Astrocyte of the hippocampus (primary cell): Measurements from ENCODE around the gene DNAJC1.
"Not testable (repeated sequence)": the region's sequence is repeated elsewhere in the genome, so short reads cannot be mapped to it uniquely, and the experiment has no call there.

ENCODE experiments used
- DNase-seq: peaks from one replicate; pipeline ENCODE4 v3.0.0; 2011; ENCODE audit warnings: low read depth, low spot score

The DNAJC1 gene

GRCh38 chr10:21907436-21907835 is 96.1 kb downstream of the DNAJC1 start:
- no peak for DNase-seq

DNA sequence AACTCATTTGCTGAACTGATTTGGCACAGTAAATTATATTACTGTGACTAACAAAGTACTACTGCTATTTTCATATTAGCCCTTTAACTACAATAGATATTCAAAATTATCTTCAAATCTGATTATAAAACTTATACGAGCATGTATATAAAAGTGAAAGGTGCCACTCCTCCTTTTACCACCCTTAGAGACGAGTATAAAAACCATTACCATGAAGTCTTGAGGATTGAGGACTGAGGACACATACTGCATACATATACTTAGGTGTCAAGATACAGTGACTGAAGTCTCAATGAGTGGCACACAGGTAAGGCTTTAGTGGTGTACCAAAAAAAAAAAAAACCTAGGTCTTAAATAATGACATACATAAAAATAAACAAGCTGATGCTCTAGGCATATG is 98.6 kb downstream of the DNAJC1 start:
- no peak for DNase-seq

GRCh38 chr10:21899736-21900135 is 103.8 kb downstream of the DNAJC1 start:
- no peak for DNase-seq

DNA sequence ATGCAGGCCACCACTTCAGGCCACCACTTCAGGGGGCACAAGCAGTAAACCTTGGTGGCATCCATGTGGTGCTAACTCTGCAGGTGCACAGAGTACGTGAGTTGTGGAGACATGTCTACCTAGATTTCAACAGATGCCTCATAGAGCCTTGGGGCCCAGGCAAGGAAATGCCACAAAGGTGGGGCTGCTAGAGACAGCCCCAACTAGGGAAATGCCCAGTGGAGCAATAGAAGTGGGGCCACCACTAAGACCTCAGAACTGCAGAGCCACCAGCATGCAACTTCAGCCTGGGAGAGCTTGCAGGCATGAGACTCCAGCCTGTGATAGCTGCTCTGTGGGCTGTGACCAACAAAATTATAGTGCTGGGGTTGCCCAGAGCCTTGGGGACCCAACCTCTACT is 107.6 kb downstream of the DNAJC1 start:
- DNase-seq = no peak

DNA sequence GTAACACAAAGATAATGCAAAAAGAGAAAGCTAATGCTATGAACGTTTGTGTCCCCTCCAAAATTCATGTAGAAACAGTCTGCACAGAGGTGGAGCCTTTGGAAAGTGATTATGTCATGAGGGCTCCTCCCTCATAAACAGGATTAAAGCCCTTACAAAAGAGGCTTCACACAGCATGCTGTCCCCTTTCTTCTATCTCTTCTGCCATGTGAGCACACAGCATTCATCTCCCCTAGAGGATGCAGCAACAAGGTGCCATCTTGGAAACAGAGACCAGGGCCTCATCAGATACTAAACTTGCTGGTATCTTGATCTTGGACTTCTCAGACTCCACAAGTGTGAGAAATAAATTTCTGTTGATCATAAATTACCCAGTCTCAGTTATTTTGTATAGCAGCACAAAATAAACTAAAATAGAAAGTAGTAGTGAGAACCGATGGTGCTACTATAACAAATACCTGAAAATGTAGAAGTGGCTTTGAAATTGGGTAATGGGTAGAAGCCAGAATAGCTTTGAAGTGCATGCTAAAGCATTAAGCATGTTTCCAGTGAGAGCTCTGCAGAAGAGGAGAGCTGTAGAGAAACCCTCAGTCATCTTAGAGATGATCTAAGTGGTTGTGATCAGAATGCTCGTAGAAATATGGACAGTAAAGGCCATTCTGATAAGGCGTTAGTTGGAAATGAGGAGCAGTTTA is 108.7 kb downstream of the DNAJC1 start:
- no peak for DNase-seq

DNA sequence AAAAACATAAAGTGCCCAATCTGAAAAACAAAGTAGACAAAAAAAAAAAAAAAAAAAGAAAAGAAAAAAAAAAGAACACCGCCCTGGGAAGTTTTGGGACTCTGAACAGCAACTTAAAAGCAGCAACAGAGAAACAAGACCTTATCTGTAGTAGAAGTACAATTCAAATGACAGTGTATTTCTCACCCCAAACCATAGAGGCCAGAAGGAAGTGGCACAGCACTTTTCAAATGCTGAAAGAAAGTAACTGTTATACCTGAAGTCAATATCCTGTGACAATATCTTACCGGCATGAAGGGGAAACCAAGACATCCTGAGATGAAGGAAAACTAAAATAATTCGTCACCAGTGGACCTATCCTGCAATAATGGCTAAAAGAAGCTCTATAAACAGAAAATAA is 112.1 kb downstream of the DNAJC1 start:
- DNase-seq = no peak

GRCh38 chr10:21889477-21890275 is 113.9 kb downstream of the DNAJC1 start:
- DNase-seq = no peak

DNA sequence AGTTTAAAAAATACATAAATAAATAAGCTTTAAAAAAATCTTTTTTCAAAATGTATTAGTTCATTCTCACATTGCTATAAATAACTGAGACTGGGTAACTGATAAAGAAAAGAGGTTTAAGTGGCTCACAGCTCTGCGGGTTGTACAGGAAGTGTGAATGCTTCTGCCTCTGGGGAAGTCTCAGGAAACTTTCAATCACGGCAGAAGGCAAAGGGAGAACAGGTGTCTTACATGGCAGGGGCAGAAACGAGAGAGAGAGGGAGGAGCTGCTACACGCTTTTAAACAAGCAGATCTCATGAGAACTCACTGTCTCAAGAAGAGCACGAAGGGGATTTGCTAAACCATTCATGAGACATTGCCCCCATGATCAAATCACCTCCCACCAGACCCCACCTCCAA is 114.6 kb downstream of the DNAJC1 start:
- no peak for DNase-seq

DNA sequence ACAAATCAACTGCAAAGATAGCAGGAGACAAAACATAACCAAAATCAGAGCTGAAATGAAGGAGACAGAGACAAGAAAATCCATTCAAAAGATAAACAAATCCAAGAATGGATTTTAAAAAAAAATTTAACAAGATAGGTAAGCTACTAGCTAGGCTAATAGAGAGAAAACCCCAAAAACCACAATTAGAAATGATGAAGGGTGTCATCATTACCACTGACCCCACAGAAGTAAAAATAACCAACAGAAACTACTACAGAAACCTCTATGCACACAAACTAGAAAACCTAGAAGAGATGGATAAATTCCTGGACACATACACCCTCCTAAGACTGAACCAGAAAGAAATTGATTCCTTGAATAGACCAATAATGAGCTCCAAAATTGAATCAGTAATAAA is 117.6 kb downstream of the DNAJC1 start:
- DNase-seq = no peak

DNA sequence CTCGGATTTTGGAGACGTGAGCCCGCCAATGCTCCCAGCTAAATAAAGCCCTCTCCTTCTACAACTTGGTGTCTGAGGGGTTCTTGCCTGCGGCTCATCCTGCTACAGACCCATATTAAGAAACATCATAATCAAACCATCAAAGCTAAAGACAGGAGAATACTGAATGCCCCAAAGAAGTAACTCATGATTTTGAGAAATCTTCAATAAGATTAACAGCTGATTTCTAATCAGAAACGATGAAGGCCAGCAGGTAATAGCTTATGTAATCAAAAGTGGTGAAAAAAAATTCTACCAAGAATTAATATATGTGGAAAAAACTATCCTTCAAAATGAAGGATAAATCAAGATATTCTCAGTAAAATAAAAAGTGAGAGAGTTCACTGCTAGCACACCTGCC is 130.3 kb downstream of the DNAJC1 start:
- no peak for DNase-seq

DNA sequence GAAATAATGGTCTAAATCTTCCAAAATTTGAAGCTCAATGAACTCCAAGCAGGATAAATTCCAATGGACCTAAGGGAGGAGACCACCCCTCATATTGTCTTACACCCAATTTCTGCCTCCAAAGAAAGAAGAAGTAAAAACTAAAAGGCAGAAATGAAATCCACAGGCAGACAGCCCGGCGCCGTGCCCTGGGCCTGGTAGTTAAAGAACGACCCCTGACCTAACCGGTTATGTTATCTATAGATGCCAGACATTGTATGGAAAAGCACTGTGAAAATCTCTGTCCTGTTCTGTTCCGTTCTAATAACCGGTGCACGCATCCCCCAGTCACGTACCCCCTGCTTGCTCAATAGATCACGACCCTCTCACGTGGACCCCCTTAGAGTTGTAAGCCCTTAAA is 130.8 kb downstream of the DNAJC1 start:
- DNase-seq = not testable (repeated sequence)

GRCh38 chr10:21870849-21871248 is 132.7 kb downstream of the DNAJC1 start:
- no peak for DNase-seq

GRCh38 chr10:21869087-21869486 is 134.4 kb downstream of the DNAJC1 start:
- not testable (repeated sequence) for DNase-seq

DNA sequence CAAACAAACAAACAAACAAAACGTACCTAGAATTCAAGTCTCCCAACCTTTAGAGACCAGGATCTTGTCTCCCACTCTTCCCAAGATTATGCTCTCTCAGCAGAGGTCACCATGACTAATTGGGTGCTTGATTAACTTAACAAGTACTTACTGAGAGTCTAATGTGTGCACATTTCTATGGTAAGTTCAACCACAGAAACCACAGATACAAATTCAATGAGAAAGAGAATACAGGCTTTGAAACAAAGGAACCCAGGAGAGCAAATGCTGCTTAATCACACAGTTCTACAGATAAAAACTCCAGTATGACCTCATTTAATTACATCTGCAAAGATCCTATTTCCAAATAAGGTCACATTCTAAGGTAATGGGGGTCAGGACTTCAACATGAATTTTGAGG is 142.8 kb downstream of the DNAJC1 start:
- DNase-seq = peak; percentile 63

- DNase-seq = no peak
Observed at GRCh38 chr10:21858455-21858854, 145.1 kb downstream of the DNAJC1 start.

GRCh38 chr10:21849607-21850006 is 153.9 kb downstream of the DNAJC1 start:
- DNase-seq = peak; percentile 4

DNA sequence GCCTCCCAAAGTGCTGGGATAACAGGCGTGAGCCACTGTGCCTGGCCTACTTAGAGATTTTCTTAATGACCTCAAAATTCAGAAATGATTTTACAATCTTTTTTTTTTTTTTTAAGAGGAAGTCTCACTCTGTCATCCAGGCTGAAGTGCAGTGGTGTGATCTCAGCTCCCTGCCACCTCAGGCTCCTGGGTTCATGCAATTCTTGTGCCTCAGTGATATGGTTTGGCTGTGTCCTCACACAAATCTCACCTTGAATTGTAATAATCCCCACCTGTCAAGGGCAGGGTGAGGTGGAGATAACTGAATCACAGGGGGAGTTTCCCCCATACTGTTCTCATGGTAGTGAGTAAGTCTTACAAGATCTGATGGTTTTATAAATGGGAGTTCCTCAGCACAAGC is 159.9 kb downstream of the DNAJC1 start:
- no peak for DNase-seq

DNA sequence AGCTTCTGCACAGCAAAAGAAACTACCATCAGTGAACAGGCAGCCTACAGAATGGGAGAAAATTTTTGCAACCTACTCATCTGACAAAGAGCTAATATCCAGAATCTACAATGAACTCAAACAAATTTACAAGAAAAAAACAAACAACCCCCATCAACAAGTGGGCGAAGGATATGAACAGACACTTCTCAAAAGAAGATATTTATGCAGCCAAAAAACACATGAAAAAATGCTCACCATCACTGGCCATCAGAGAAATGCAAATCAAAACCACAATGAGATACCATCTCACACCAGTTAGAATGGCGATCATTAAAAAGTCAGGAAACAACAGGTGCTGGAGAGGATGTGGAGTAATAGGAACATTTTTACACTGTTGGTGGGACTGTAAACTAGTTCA is 162.3 kb downstream of the DNAJC1 start:
- DNase-seq = not testable (repeated sequence)

DNA sequence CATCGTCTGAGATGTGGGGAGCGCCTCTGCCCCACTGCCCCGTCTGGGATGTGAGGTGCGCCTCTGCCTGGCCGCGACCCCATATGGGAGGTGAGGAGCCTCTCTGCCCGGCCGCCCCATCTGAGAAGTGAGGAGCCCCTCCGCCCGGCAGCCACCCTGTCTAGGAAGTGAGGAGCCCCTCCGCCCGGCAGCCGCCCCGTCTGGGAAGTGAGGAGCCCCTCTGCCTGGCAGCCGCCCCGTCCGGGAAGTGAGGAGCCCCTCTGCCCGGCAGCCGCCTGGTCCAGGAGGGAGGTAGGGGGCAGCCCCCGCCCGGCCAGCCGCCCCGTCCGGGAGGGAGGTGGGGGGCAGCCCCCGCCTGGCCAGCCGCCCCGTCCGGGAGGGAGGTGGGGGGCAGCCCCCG is 166.0 kb downstream of the DNAJC1 start:
- DNase-seq = not testable (repeated sequence)

DNA sequence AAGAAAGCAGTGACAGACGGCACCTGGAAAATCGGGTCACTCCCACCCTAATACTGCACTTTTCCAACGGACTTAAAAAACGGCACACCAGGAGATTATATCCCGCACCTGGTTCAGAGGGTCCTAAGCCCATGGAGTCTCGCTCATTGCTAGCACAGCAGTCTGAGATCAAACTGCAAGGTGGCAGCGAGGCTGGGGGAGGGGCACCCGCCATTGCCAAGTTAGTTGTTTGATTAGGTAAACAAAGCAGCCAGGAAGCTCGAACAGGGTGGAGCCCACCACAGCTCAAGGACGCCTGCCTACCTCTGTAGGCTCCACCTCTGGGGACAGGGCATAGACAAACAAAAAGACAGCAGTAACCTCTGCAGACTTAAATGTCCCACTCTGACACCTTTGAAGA is 169.0 kb downstream of the DNAJC1 start:
- DNase-seq = not testable (repeated sequence)

GRCh38 chr10:21832821-21833130 is 170.8 kb downstream of the DNAJC1 start:
- DNase-seq = no peak

GRCh38 chr10:21831986-21832820 is 171.3 kb downstream of the DNAJC1 start:
- no peak for DNase-seq

DNA sequence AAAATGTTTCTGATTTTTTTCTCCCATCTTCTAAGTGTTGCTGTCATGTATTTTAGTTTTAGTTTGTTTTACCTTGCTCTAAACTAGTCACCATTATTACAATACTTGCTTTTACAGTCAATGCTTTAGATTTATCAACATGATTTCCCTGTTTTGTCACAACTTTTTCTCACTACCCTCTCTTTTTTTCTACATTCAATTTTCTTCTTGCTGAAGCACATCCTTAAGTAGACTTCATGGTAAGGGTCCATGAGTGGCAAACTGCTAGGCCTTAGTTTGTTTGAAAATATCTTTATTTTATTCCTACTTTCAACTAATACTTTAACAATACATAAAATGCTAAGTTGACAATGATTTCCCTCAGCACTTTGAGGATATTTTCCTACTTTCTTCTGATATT is 173.5 kb downstream of the DNAJC1 start:
- no peak for DNase-seq
